GM12891 (cell line): ENCODE measurements around the gene POU2F1.

ENCODE experiments used
- PAX5 ChIP-seq: IDR thresholded peaks from 2 replicates; pipeline ENCODE4 v1.6.1; 2011; ENCODE audit warnings: low read length, moderate library complexity, mild to moderate bottlenecking; ENCODE audit not compliant: insufficient read depth, severe bottlenecking
- POLR2A ChIP-seq: IDR thresholded peaks from 2 replicates; pipeline ENCODE4 v1.6.1; 2011; ENCODE audit warnings: low read depth, low read length, control low read depth
- POLR2AphosphoS5 ChIP-seq: IDR thresholded peaks from 2 replicates; pipeline ENCODE4 v1.6.1; 2011; ENCODE audit warnings: low read depth, low read length, control low read depth
- POU2F2 ChIP-seq: IDR thresholded peaks from 2 replicates; pipeline ENCODE4 v1.6.1; 2011; ENCODE audit warnings: low read depth, mild to moderate bottlenecking, control low read depth, low read length, moderate library complexity
- TAF1 ChIP-seq: IDR thresholded peaks from 2 replicates; pipeline ENCODE4 v1.6.1; 2011; ENCODE audit warnings: low read depth, low read length, control low read depth

DNA sequence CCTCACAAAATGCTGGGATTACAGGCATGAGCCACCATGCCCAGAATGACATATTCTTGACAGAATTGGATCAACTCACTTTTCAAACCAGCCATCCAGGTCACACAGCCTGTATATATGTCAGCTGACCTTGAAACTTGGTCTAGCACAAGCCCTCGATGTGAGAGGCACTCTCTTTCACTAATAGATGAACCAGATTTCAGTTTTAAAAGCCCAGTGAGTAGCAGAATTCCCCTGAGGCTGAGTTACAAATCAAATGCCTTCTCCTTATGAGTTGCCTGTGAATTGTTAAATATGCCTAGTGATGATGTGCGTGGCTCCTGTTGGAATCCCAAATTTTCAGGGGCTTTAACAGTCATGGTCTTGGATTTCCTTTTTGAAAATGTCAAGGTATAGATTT lies 208.9 kb downstream of the POU2F1 start:
- TF ChIP-seq POLR2AphosphoS5, result no peak
- no peak for TF ChIP-seq TAF1
- no peak for TF ChIP-seq POLR2A
- TF ChIP-seq POU2F2, result no peak
- TF ChIP-seq PAX5, result no peak
